ENCODE results near the gene MUC4.
"Not testable (repeated sequence)": the region's sequence is repeated elsewhere in the genome, so short reads cannot be mapped to it uniquely, and the experiment has no call there.

Gene MUC4

GRCh38 chr3:195744437-195744836, 67.3 kb downstream of the MUC4 start:
- no peak for DNase-seq (ENCODE audit: low read depth in 2 of 2)

- no peak for DNase-seq (ENCODE audit: low read depth in 2 of 2)
Observed at GRCh38 chr3:195739561-195740111, 72.1 kb downstream of the MUC4 start.

GRCh38 chr3:195738274-195739044, 73.3 kb downstream of the MUC4 start:
- DNase-seq (ENCODE audit: low read depth in 2 of 2), result no peak

- not testable (repeated sequence) for DNase-seq (ENCODE audit: low read depth in 2 of 2)
Observed at GRCh38 chr3:195737782-195738181, 73.9 kb downstream of the MUC4 start.

- no peak for DNase-seq (ENCODE audit: low read depth in 2 of 2)
Observed at GRCh38 chr3:195736866-195737490, 74.8 kb downstream of the MUC4 start.

- DNase-seq (ENCODE audit: low read depth in 2 of 2), result no peak
Observed at GRCh38 chr3:195735036-195735695, 76.6 kb downstream of the MUC4 start.

GRCh38 chr3:195732940-195733339, 78.8 kb downstream of the MUC4 start:
- no peak for DNase-seq (ENCODE audit: low read depth in 2 of 2)

GRCh38 chr3:195731356-195731905, 80.3 kb downstream of the MUC4 start:
- DNase-seq (ENCODE audit: low read depth in 2 of 2), result no peak

- DNase-seq (ENCODE audit: low read depth in 2 of 2), result no peak
Observed at GRCh38 chr3:195729476-195730251, 82.1 kb downstream of the MUC4 start.

GRCh38 chr3:195728789-195729188, 82.9 kb downstream of the MUC4 start:
- not testable (repeated sequence) for DNase-seq (ENCODE audit: low read depth in 2 of 2)

GRCh38 chr3:195727606-195728195, 84.0 kb downstream of the MUC4 start:
- DNase-seq (ENCODE audit: low read depth in 2 of 2), result no peak

GRCh38 chr3:195725916-195726740, 85.6 kb downstream of the MUC4 start:
- DNase-seq (ENCODE audit: low read depth in 2 of 2), result not testable (repeated sequence)

GRCh38 chr3:195724363-195724762, 87.4 kb downstream of the MUC4 start:
- DNase-seq (ENCODE audit: low read depth in 2 of 2), result not testable (repeated sequence)

GRCh38 chr3:195722996-195723345, 88.8 kb downstream of the MUC4 start:
- DNase-seq (ENCODE audit: low read depth in 2 of 2), result not testable (repeated sequence)

GRCh38 chr3:195722139-195722995, 89.4 kb downstream of the MUC4 start:
- not testable (repeated sequence) for DNase-seq (ENCODE audit: low read depth in 2 of 2)

GRCh38 chr3:195720831-195721506, 90.8 kb downstream of the MUC4 start, which contains the start of gene MUC20:
Gene MUC20 (plus strand): TSS chr3:195720978. CDS start chr3:195721008, 30 bp downstream.
- not testable (repeated sequence) for DNase-seq (ENCODE audit: low read depth in 2 of 2)

GRCh38 chr3:195719514-195720254, 92.0 kb downstream of the MUC4 start:
- DNase-seq (ENCODE audit: low read depth in 2 of 2), result not testable (repeated sequence)
